NCI-H345 treated with DMSO at 0.1 percent for 48 hours (cell line): ENCODE results near the gene PPT1.
A peak's percentile ranks its signal among the peaks of the same experiment; 100 is the strongest.

Experiments used
- DNase-seq: peaks from one replicate; lab custom pipeline; 2025; ENCODE audit not compliant: unreplicated experiment; lab: John Stamatoyannopoulos, UW

The PPT1 gene

GRCh38 chr1:40032240-40032891 lies 64.7 kb downstream of the PPT1 start:
- DNase-seq: peak; percentile 36

DNA sequence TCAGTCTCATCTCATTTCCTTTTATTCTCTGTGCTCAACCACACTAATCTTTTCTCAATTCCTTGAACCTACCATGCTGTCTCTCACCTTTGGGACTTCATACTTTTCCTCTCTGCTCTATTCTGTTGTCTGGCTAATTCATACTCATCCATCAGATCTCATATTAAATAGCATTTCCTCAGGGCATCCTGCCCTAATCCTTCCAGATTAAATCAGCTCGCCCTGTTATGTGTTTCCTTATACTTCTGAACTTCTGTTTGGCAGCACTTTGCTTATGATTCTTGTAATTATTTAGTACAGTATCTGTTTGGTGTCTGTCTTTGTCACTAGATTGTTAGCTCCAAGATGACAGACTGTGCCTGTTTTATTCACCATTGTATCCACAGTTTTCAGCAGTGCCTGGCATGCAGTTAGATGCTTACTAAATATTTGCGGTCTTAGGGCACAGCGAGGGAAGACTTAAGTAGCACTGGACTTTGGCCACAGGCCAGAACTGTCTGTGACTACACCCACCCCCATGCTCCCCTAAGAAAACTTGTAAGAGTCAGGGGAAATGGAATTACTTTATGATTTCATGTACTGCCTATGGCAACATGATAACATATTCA lies 66.4 kb downstream of the PPT1 start:
- no peak for DNase-seq

GRCh38 chr1:40029608-40030007 lies 67.4 kb downstream of the PPT1 start:
- no peak for DNase-seq

DNA sequence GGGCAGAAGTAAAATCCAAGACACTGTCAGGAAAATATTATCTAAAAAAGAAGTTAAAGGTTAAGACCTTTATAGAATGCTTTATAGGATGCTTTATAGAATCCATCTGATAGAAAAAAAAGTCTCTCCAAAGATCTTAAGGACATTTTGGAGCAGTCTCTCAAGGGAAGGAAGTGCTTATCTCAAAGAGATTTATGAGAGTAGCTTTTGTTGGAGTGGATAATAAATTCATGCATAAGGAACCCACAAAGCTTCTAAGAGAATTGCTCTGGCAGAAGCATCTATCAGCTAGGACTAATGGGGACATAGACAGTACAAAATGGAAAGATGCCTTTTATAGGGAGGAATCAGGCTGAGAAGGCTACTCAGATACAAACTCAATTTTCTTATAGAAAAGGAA lies 69.4 kb downstream of the PPT1 start:
- no peak for DNase-seq

GRCh38 chr1:40024671-40025070 lies 72.4 kb downstream of the PPT1 start:
- no peak for DNase-seq

GRCh38 chr1:40023379-40023944 lies 73.6 kb downstream of the PPT1 start:
- no peak for DNase-seq
